ENCODE results near the gene TCP1.
"Not testable (repeated sequence)": the region's sequence is repeated elsewhere in the genome, so short reads cannot be mapped to it uniquely, and the experiment has no call there.

Gene TCP1

GRCh38 chr6:159800141-159800865 is 10.9 kb upstream of the TCP1 start, which contains the start of gene PNLDC1:
PNLDC1 (plus strand) TSS chr6:159800276; CDS start chr6:159800308, 32 bp downstream.
- TF ChIP-seq BACH2 (CRISPR knock-in tag; IDR thresholded peaks at IDR 0.05; ENCODE audit: borderline replicate concordance), result no peak
- TF ChIP-seq ZC3H10 (CRISPR knock-in tag; IDR thresholded peaks at IDR 0.05), result no peak
- TF ChIP-seq ZNF8 (CRISPR knock-in tag; IDR thresholded peaks at IDR 0.05), result no peak
- no peak for TF ChIP-seq POU6F1 (CRISPR knock-in tag; IDR thresholded peaks at IDR 0.05; ENCODE audit: borderline replicate concordance, low read depth)
- TF ChIP-seq ESRRG (CRISPR knock-in tag; IDR thresholded peaks at IDR 0.05), result no peak
- no peak for TF ChIP-seq ZFP3 (CRISPR knock-in tag; IDR thresholded peaks at IDR 0.05)
- TF ChIP-seq PPARA (CRISPR knock-in tag; IDR thresholded peaks at IDR 0.05; ENCODE audit: borderline replicate concordance), result no peak
- TF ChIP-seq CSDC2 (CRISPR knock-in tag; IDR thresholded peaks at IDR 0.05), result no peak
- no peak for TF ChIP-seq OSR1 (CRISPR knock-in tag; IDR thresholded peaks at IDR 0.05)
- no peak for TF ChIP-seq GLIS3 (CRISPR knock-in tag; IDR thresholded peaks at IDR 0.05)
- no peak for TF ChIP-seq RARB (CRISPR knock-in tag; IDR thresholded peaks at IDR 0.05)
- no peak for TF ChIP-seq PATZ1 (CRISPR knock-in tag; IDR thresholded peaks at IDR 0.05; ENCODE audit: borderline replicate concordance)
- no peak for TF ChIP-seq ZNF565 (CRISPR knock-in tag; conservative IDR thresholded peaks at IDR 0.05; ENCODE audit: low read depth)
- TF ChIP-seq ARNTL (CRISPR knock-in tag; IDR thresholded peaks at IDR 0.05; ENCODE audit: borderline replicate concordance, low read depth), result no peak
- TF ChIP-seq, protein P1, sequence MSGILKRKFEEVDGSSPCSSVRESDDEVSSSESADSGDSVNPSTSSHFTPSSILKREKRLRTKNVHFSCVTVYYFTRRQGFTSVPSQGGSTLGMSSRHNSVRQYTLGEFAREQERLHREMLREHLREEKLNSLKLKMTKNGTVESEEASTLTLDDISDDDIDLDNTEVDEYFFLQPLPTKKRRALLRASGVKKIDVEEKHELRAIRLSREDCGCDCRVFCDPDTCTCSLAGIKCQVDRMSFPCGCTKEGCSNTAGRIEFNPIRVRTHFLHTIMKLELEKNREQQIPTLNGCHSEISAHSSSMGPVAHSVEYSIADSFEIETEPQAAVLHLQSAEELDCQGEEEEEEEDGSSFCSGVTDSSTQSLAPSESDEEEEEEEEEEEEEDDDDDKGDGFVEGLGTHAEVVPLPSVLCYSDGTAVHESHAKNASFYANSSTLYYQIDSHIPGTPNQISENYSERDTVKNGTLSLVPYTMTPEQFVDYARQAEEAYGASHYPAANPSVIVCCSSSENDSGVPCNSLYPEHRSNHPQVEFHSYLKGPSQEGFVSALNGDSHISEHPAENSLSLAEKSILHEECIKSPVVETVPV (CRISPR knock-in tag; IDR thresholded peaks at IDR 0.05), result no peak
- TF ChIP-seq, protein P2, sequence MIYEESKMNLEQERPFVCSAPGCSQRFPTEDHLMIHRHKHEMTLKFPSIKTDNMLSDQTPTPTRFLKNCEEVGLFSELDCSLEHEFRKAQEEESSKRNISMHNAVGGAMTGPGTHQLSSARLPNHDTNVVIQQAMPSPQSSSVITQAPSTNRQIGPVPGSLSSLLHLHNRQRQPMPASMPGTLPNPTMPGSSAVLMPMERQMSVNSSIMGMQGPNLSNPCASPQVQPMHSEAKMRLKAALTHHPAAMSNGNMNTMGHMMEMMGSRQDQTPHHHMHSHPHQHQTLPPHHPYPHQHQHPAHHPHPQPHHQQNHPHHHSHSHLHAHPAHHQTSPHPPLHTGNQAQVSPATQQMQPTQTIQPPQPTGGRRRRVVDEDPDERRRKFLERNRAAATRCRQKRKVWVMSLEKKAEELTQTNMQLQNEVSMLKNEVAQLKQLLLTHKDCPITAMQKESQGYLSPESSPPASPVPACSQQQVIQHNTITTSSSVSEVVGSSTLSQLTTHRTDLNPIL (CRISPR knock-in tag; IDR thresholded peaks at IDR 0.05; ENCODE audit: low read depth), result no peak
- no peak for TF ChIP-seq ISL1 (CRISPR knock-in tag; IDR thresholded peaks at IDR 0.05)
- TF ChIP-seq SNAI2 (CRISPR knock-in tag; IDR thresholded peaks at IDR 0.05), result no peak
- ATAC-seq, result no peak

DNA sequence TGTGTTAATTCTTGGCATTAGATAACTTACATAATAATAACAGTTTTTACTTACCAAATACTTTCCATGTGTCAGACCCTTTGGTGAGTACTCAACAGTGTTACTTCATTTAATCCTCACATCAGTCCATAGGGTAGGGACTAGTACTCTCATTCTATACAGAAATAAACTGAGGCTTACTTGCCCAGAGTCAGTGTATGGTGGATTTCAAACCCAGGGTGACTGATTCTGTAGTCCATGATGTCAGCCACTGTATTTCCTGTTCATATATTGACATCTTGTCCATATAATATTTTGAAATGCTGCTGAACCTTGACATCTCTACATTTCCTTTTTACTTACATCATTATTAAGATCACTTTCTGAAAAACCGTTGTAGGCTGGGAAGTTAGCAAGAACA is 8.2 kb upstream of the TCP1 start:
- TF ChIP-seq OSR1 (CRISPR knock-in tag; IDR thresholded peaks at IDR 0.05) (no peak), ZNF70 (CRISPR knock-in tag; IDR thresholded peaks at IDR 0.05) (no peak), ISL1 (CRISPR knock-in tag; IDR thresholded peaks at IDR 0.05) (no peak), PATZ1 (CRISPR knock-in tag; IDR thresholded peaks at IDR 0.05; ENCODE audit: borderline replicate concordance) (no peak), RARB (CRISPR knock-in tag; IDR thresholded peaks at IDR 0.05) (no peak), ZNF8 (CRISPR knock-in tag; IDR thresholded peaks at IDR 0.05) (no peak), ZC3H10 (CRISPR knock-in tag; IDR thresholded peaks at IDR 0.05) (no peak), BACH2 (CRISPR knock-in tag; IDR thresholded peaks at IDR 0.05; ENCODE audit: borderline replicate concordance) (no peak), TSHZ2 (CRISPR knock-in tag; IDR thresholded peaks at IDR 0.05) (no peak), SNAI2 (CRISPR knock-in tag; IDR thresholded peaks at IDR 0.05) (no peak), ZNF565 (CRISPR knock-in tag; conservative IDR thresholded peaks at IDR 0.05; ENCODE audit: low read depth) (no peak), ESRRG (CRISPR knock-in tag; IDR thresholded peaks at IDR 0.05) (no peak), ZFP30 (CRISPR knock-in tag; IDR thresholded peaks at IDR 0.05) (no peak), TOX (CRISPR knock-in tag; IDR thresholded peaks at IDR 0.05; ENCODE audit: borderline replicate concordance) (no peak), PPARA (CRISPR knock-in tag; IDR thresholded peaks at IDR 0.05; ENCODE audit: borderline replicate concordance) (no peak)
- TF ChIP-seq, protein P2 (CRISPR knock-in tag; IDR thresholded peaks at IDR 0.05; ENCODE audit: low read depth), result no peak
- no peak for ATAC-seq

GRCh38 chr6:159794976-159795375 is 5.6 kb upstream of the TCP1 start:
- not testable (repeated sequence) for ATAC-seq
